HL-60 (cell line): ENCODE data around the gene PLAAT3.

Experiments
- DNase-seq, 2 experiments: peaks; one replicate each; pipeline ENCODE4 v3.0.0-alpha.2; 2010 to 2020; ENCODE audit warnings: low read depth in 1 of 2, low spot score in 1 of 2
- H3K27ac ChIP-seq: fragments of 250-450 bp; sonication (Bioruptor Pico); replicated peaks from 2 replicates; pipeline ENCODE4 v1.5.1; 2020; ENCODE audit warnings: mild to moderate bottlenecking, moderate library complexity
- H3K27me3 ChIP-seq: fragments of 250-450 bp; sonication (Bioruptor Pico); 2 replicates; pipeline ENCODE4 v1.5.1; 2021; ENCODE audit warnings: mild to moderate bottlenecking, moderate library complexity; ENCODE audit not compliant: insufficient read depth, poor library complexity, severe bottlenecking
- H3K4me3 ChIP-seq: replicated peaks from 2 replicates; pipeline ENCODE4 v1.5.1; 2011; ENCODE audit warnings: mild to moderate bottlenecking, control low read depth, low read length; ENCODE audit not compliant: insufficient read depth
- GABPA ChIP-seq: IDR thresholded peaks from 2 replicates; pipeline ENCODE4 v1.6.1; 2012; ENCODE audit warnings: low read depth
- POLR2AphosphoS5 ChIP-seq: IDR thresholded peaks from 2 replicates; pipeline ENCODE4 v1.6.1; 2012; ENCODE audit warnings: low read depth
- SPI1 ChIP-seq: IDR thresholded peaks from 2 replicates; pipeline ENCODE4 v1.6.1; 2012; ENCODE audit warnings: low read depth, mild to moderate bottlenecking, borderline replicate concordance
- TF ChIP-seq, protein P1 (sequence below): IDR thresholded peaks from 2 replicates; pipeline ENCODE4 v1.6.1; 2012; ENCODE audit warnings: low read depth; ENCODE audit not compliant: insufficient replicate concordance
- TF ChIP-seq, protein P2 (sequence below): IDR thresholded peaks from one replicate; pipeline ENCODE4 v1.5.1; 2011; ENCODE audit warnings: low read length, control low read depth, inconsistent platforms; ENCODE audit not compliant: insufficient read depth

PLAAT3 gene

DNA sequence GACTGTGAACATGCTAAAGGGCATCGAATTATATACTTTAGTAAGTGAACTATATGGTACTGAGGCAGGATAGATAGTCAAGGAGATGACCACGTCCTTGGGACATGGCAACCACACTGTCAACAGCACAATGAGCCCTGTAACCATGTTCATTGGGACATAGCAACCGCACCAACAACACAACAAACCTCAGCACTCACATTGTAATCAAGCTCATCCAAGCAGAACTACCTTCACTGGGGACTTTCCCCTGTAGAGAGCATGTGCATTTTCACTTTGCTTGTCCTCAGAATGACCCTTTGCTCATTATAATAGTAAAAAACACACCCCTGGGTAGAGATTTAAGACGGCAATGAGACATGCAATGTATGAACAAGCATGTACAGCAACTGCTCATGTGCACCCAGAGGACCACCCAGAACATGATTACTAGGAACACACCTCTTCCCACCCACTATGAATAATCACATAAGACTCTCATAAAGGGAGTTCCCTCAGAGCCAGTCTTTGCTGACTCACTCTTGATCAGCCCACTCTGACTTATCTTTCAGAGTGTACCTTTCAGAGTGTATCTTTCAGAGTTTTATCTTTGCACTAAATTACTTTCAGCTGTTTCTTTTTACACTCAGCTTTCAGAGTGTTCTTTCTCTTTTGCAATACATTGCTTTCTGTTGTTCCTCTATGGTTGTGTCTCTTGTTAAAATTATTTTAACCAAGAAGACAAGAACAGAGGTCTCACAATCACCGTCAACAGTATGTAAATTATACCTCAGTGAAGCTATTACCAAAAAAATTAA is 47.0 kb downstream of the PLAAT3 start:
- TF ChIP-seq, protein P1, sequence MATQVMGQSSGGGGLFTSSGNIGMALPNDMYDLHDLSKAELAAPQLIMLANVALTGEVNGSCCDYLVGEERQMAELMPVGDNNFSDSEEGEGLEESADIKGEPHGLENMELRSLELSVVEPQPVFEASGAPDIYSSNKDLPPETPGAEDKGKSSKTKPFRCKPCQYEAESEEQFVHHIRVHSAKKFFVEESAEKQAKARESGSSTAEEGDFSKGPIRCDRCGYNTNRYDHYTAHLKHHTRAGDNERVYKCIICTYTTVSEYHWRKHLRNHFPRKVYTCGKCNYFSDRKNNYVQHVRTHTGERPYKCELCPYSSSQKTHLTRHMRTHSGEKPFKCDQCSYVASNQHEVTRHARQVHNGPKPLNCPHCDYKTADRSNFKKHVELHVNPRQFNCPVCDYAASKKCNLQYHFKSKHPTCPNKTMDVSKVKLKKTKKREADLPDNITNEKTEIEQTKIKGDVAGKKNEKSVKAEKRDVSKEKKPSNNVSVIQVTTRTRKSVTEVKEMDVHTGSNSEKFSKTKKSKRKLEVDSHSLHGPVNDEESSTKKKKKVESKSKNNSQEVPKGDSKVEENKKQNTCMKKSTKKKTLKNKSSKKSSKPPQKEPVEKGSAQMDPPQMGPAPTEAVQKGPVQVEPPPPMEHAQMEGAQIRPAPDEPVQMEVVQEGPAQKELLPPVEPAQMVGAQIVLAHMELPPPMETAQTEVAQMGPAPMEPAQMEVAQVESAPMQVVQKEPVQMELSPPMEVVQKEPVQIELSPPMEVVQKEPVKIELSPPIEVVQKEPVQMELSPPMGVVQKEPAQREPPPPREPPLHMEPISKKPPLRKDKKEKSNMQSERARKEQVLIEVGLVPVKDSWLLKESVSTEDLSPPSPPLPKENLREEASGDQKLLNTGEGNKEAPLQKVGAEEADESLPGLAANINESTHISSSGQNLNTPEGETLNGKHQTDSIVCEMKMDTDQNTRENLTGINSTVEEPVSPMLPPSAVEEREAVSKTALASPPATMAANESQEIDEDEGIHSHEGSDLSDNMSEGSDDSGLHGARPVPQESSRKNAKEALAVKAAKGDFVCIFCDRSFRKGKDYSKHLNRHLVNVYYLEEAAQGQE: no peak
- TF ChIP-seq POLR2AphosphoS5 (no peak), GABPA (no peak), SPI1 (no peak)
- TF ChIP-seq, protein P2, sequence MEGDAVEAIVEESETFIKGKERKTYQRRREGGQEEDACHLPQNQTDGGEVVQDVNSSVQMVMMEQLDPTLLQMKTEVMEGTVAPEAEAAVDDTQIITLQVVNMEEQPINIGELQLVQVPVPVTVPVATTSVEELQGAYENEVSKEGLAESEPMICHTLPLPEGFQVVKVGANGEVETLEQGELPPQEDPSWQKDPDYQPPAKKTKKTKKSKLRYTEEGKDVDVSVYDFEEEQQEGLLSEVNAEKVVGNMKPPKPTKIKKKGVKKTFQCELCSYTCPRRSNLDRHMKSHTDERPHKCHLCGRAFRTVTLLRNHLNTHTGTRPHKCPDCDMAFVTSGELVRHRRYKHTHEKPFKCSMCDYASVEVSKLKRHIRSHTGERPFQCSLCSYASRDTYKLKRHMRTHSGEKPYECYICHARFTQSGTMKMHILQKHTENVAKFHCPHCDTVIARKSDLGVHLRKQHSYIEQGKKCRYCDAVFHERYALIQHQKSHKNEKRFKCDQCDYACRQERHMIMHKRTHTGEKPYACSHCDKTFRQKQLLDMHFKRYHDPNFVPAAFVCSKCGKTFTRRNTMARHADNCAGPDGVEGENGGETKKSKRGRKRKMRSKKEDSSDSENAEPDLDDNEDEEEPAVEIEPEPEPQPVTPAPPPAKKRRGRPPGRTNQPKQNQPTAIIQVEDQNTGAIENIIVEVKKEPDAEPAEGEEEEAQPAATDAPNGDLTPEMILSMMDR: no peak
- peak in 1 of 2 experiments; percentile 25 for DNase-seq
- no peak overlapping the region for H3K4me3 ChIP-seq
- no peaks in the 10 kb centered on the region for H3K27me3 ChIP-seq
- H3K27ac ChIP-seq: peak overlapping the region; percentile 36

DNA sequence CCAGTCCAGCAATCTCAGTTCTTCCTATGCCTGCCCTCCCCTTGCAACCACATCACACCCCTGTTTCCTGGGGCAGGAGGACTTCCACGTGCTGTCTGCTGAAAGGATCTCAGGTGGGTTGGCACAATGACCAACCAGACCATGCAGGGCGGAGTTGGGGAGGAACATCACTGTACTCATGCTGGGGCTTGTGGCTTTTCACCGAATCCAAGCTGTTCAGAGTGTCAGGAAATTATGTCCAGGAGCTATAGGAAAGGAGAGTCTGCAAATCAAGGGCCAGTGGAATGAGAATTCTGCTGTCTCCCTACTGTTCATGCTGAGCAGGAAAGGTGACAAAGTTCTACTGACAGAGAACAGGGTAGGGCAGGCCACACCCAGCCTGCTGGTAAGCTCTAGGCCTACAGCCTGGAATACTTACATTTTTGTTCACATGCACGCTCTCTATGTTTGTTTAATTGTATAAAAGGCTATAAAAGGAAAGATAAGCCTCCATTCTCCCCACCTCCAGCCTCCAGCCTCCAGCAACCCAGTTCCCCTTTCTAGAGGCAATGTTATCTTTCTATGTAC is 49.4 kb downstream of the PLAAT3 start:
- Histone ChIP-seq H3K27ac (no peak overlapping the region), H3K4me3 (no peak overlapping the region), H3K27me3 (no peaks in the 10 kb centered on the region)
- DNase-seq: no peak
- TF ChIP-seq, protein P2: no peak
- TF ChIP-seq SPI1: peak; percentile 47

DNA sequence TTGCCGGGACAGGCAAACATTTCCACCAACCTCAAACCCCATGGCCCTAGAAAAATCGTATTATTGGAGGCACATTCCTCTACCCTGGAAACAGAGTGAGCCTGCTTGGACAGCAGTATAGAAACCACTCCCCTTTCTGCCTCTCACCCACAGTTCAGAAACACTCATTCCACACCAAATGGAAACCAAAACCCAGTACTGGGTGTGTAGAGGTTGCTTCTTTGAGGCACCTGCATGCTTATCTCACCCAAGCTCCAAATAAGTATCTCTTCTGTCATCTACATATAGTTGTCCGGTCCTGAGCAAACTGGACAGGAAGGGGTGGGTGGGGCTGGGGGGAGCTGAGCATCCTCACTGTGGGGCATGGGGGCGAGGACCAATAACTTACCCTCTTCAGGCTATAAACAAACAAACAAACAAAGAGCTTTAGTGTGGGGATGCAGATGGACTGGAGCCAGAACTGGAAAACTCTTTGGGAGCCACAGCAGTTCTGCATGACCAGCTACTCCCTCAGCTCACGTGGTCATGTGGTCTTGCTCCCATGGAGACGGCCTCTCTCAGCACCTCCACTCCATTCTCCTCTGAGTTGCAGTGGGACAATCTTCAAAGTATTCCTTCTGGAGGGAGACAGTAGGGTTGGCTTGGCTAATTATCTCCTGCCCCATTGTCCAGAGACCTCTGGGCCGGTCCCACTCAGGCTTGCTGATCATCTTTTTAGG is 50.0 kb downstream of the PLAAT3 start:
- no peak overlapping the region for H3K27ac ChIP-seq
- no peak overlapping the region for H3K4me3 ChIP-seq
- no peaks in the 10 kb centered on the region for H3K27me3 ChIP-seq
- TF ChIP-seq, protein P2: no peak
- TF ChIP-seq, protein P1: no peak
- no peak for TF ChIP-seq SPI1
- no peak for TF ChIP-seq POLR2AphosphoS5
- no peak for TF ChIP-seq GABPA
- DNase-seq: no peak
